Effector memory CD4-positive, alpha-beta T cell (primary cell): Measurements from ENCODE around the gene PIEZO2.

Source experiments
- DNase-seq, 3 donors: peaks; one replicate each; pipeline ENCODE4 v3.0.0-alpha.2; 2020
- H3K27ac ChIP-seq: 2 replicates; pipeline ENCODE4 v1.7.0; 2013; ENCODE audit warnings: mild to moderate bottlenecking, low read length, moderate library complexity; ENCODE audit not compliant: insufficient read depth, poor library complexity, severe bottlenecking
- H3K27me3 ChIP-seq: replicated peaks from 2 replicates; pipeline ENCODE4 v1.7.0; 2013; ENCODE audit warnings: mild to moderate bottlenecking, low read length; ENCODE audit not compliant: insufficient read depth, control insufficient read depth, poor library complexity, severe bottlenecking
- H3K36me3 ChIP-seq: 2 replicates; pipeline ENCODE4 v1.7.0; 2013; ENCODE audit warnings: mild to moderate bottlenecking, low read length, moderate library complexity; ENCODE audit not compliant: control insufficient read depth, insufficient read depth
- H3K4me1 ChIP-seq: 2 replicates; pipeline ENCODE4 v1.7.0; 2013; ENCODE audit warnings: low read length, mild to moderate bottlenecking; ENCODE audit not compliant: control insufficient read depth, insufficient read depth, poor library complexity, severe bottlenecking
- H3K4me3 ChIP-seq: 2 replicates; pipeline ENCODE4 v1.7.0; 2013; ENCODE audit warnings: low read length, low read depth, mild to moderate bottlenecking; ENCODE audit not compliant: insufficient read depth, poor library complexity, severe bottlenecking
- H3K9me3 ChIP-seq: 2 replicates; pipeline ENCODE4 v1.7.0; 2013; ENCODE audit warnings: mild to moderate bottlenecking, low read length, moderate library complexity; ENCODE audit not compliant: control insufficient read depth

Gene PIEZO2

GRCh38 chr18:11004951-11005350 lies 144.4 kb downstream of the PIEZO2 start:
- Histone ChIP-seq H3K27ac (no peak overlapping the region), H3K9me3 (no peaks in the 10 kb centered on the region), H3K27me3 (no peaks in the 10 kb centered on the region), H3K4me1 (no peaks in the 10 kb centered on the region), H3K4me3 (no peak overlapping the region), H3K36me3 (no peaks in the 10 kb centered on the region)
- no peak for DNase-seq

GRCh38 chr18:11004294-11004693 lies 145.1 kb downstream of the PIEZO2 start:
- Histone ChIP-seq H3K27ac (no peak overlapping the region), H3K36me3 (no peaks in the 10 kb centered on the region)
- DNase-seq: no peak

GRCh38 chr18:11002796-11003195 lies 146.6 kb downstream of the PIEZO2 start:
- H3K36me3 ChIP-seq: no peaks in the 10 kb centered on the region
- H3K9me3 ChIP-seq: no peaks in the 10 kb centered on the region
- H3K27ac ChIP-seq: no peak overlapping the region
- no peak overlapping the region for H3K4me3 ChIP-seq
- no peaks in the 10 kb centered on the region for H3K4me1 ChIP-seq
- DNase-seq: no peak
- no peaks in the 10 kb centered on the region for H3K27me3 ChIP-seq

More at GRCh38 chr18:11004294-11004693, 145.1 kb downstream of the PIEZO2 start:
- no peaks in the 10 kb centered on the region for H3K27me3 ChIP-seq
- H3K4me3 ChIP-seq: no peak overlapping the region
- H3K9me3 ChIP-seq: no peaks in the 10 kb centered on the region
- H3K4me1 ChIP-seq: no peaks in the 10 kb centered on the region

GRCh38 chr18:11002277-11002676 lies 147.1 kb downstream of the PIEZO2 start:
- Histone ChIP-seq H3K27ac (no peak overlapping the region), H3K4me3 (no peak overlapping the region), H3K36me3 (no peaks in the 10 kb centered on the region), H3K9me3 (no peaks in the 10 kb centered on the region), H3K4me1 (no peaks in the 10 kb centered on the region), H3K27me3 (no peaks in the 10 kb centered on the region)
- no peak for DNase-seq

GRCh38 chr18:11000071-11000470 lies 149.3 kb downstream of the PIEZO2 start:
- Histone ChIP-seq H3K27me3 (no peaks in the 10 kb centered on the region), H3K4me3 (no peak overlapping the region), H3K9me3 (no peaks in the 10 kb centered on the region), H3K4me1 (no peaks in the 10 kb centered on the region), H3K27ac (no peak overlapping the region), H3K36me3 (no peaks in the 10 kb centered on the region)
- no peak for DNase-seq

- H3K27ac ChIP-seq: no peak overlapping the region
- DNase-seq: no peak
Measured at GRCh38 chr18:10997885-10998284, 151.5 kb downstream of the PIEZO2 start.

GRCh38 chr18:10995550-10995949 lies 153.8 kb downstream of the PIEZO2 start:
- Histone ChIP-seq H3K9me3 (no peaks in the 10 kb centered on the region), H3K27ac (no peak overlapping the region), H3K36me3 (no peaks in the 10 kb centered on the region), H3K4me3 (no peak overlapping the region), H3K4me1 (no peaks in the 10 kb centered on the region), H3K27me3 (no peaks in the 10 kb centered on the region)
- DNase-seq: no peak

More at GRCh38 chr18:10997885-10998284, 151.5 kb downstream of the PIEZO2 start:
- Histone ChIP-seq H3K4me3 (no peak overlapping the region), H3K9me3 (no peaks in the 10 kb centered on the region), H3K36me3 (no peaks in the 10 kb centered on the region), H3K4me1 (no peaks in the 10 kb centered on the region), H3K27me3 (no peaks in the 10 kb centered on the region)

GRCh38 chr18:10989486-10989885 lies 159.9 kb downstream of the PIEZO2 start:
- no peak for DNase-seq
- Histone ChIP-seq H3K4me1 (no peaks in the 10 kb centered on the region), H3K9me3 (no peaks in the 10 kb centered on the region), H3K27me3 (no peaks in the 10 kb centered on the region), H3K36me3 (no peaks in the 10 kb centered on the region), H3K27ac (no peak overlapping the region), H3K4me3 (no peak overlapping the region)

GRCh38 chr18:10985689-10986088 lies 163.7 kb downstream of the PIEZO2 start:
- H3K36me3 ChIP-seq: no peaks in the 10 kb centered on the region
- no peak overlapping the region for H3K4me3 ChIP-seq
- H3K9me3 ChIP-seq: peaks cover 3% of the 10 kb centered on the region
- H3K27me3 ChIP-seq: no peaks in the 10 kb centered on the region
- no peaks in the 10 kb centered on the region for H3K4me1 ChIP-seq
- H3K27ac ChIP-seq: no peak overlapping the region
- DNase-seq: no peak

GRCh38 chr18:10979411-10979810 lies 170.0 kb downstream of the PIEZO2 start:
- no peak overlapping the region for H3K4me3 ChIP-seq

GRCh38 chr18:10977042-10977441 lies 172.3 kb downstream of the PIEZO2 start:
- no peaks in the 10 kb centered on the region for H3K9me3 ChIP-seq
- DNase-seq: no peak
- no peaks in the 10 kb centered on the region for H3K4me1 ChIP-seq
- no peaks in the 10 kb centered on the region for H3K36me3 ChIP-seq
- no peak overlapping the region for H3K4me3 ChIP-seq
- H3K27me3 ChIP-seq: no peaks in the 10 kb centered on the region
- no peak overlapping the region for H3K27ac ChIP-seq

More at GRCh38 chr18:10979411-10979810, 170.0 kb downstream of the PIEZO2 start:
- no peaks in the 10 kb centered on the region for H3K4me1 ChIP-seq
- no peak overlapping the region for H3K27ac ChIP-seq
- no peaks in the 10 kb centered on the region for H3K27me3 ChIP-seq
- peaks cover 3% of the 10 kb centered on the region for H3K9me3 ChIP-seq
- DNase-seq: no peak
- H3K36me3 ChIP-seq: no peaks in the 10 kb centered on the region
